ENCODE measurements around the gene ARHGEF19.

GRCh38 chr1:16149146-16149545 is 63.3 kb downstream of the ARHGEF19 start:
- TF ChIP-seq POLR2A (IDR thresholded peaks at IDR 0.05), result no peak
- TF ChIP-seq, protein P1, sequence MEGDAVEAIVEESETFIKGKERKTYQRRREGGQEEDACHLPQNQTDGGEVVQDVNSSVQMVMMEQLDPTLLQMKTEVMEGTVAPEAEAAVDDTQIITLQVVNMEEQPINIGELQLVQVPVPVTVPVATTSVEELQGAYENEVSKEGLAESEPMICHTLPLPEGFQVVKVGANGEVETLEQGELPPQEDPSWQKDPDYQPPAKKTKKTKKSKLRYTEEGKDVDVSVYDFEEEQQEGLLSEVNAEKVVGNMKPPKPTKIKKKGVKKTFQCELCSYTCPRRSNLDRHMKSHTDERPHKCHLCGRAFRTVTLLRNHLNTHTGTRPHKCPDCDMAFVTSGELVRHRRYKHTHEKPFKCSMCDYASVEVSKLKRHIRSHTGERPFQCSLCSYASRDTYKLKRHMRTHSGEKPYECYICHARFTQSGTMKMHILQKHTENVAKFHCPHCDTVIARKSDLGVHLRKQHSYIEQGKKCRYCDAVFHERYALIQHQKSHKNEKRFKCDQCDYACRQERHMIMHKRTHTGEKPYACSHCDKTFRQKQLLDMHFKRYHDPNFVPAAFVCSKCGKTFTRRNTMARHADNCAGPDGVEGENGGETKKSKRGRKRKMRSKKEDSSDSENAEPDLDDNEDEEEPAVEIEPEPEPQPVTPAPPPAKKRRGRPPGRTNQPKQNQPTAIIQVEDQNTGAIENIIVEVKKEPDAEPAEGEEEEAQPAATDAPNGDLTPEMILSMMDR (IDR thresholded peaks at IDR 0.05), result no peak

Data from vagina (tissue), 2 donors.